ENCODE data around the gene FBXO36. TPM values are rescaled to one million over a fixed set of nuclear protein-coding genes. Genes with fewer than 3 reads are reported as not detected.
A peak's percentile ranks its signal among the peaks of the same experiment; 100 is the strongest.

FBXO36 gene
- total and polyA plus RNA-seq, 2 of the 13 experiments (the other 11 are each of a cell fraction or from before 2014, with no cell fraction given), result 2.8 TPM

DNA sequence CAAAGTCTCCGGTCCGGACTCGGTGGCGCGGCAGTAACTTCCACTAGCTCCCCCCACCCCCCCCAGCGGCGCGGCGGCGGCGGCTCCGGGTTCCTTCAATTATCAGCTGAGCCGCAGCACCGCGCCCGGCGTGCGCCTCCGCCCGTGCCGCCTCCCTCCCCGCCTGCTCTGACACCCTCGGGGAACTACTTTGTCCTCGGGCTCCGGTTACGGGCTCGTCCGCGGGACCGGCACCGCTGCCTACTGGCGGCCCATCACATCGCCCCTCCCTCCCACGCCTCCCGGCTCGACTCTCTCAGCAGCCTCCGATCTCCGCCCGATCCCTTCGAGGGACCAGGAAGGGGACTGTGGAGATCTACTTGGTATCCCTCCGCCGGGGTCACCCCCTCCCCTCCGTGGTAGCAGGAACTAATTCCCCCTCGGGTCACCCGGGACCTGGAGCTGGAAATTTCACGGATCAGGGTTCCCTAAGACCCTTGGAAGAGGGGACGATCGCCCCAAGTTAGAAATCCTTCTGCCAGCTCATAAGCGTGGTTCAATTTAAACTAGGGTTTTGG, 333 bp upstream of the FBXO36 start, which contains the start of gene TRIP12 (continued):
- TF ChIP-seq, protein P1, sequence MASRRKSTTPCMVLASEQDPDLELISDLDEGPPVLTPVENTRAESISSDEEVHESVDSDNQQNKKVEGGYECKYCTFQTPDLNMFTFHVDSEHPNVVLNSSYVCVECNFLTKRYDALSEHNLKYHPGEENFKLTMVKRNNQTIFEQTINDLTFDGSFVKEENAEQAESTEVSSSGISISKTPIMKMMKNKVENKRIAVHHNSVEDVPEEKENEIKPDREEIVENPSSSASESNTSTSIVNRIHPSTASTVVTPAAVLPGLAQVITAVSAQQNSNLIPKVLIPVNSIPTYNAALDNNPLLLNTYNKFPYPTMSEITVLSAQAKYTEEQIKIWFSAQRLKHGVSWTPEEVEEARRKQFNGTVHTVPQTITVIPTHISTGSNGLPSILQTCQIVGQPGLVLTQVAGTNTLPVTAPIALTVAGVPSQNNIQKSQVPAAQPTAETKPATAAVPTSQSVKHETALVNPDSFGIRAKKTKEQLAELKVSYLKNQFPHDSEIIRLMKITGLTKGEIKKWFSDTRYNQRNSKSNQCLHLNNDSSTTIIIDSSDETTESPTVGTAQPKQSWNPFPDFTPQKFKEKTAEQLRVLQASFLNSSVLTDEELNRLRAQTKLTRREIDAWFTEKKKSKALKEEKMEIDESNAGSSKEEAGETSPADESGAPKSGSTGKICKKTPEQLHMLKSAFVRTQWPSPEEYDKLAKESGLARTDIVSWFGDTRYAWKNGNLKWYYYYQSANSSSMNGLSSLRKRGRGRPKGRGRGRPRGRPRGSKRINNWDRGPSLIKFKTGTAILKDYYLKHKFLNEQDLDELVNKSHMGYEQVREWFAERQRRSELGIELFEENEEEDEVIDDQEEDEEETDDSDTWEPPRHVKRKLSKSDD (CRISPR knock-in tag; IDR thresholded peaks at IDR 0.05; ENCODE audit: low read depth), result no peak
- TF ChIP-seq RXRB (CRISPR knock-in tag; IDR thresholded peaks at IDR 0.05; ENCODE audit: borderline replicate concordance) (peak; percentile 34; the same call in 1 of the 2 replicates), STAT5B (CRISPR knock-in tag; IDR thresholded peaks at IDR 0.05) (peak; percentile 90; the same call in 1 of the 2 replicates), HNF4G (IDR thresholded peaks at IDR 0.05; ENCODE audit: borderline replicate concordance, low read depth, low read length) (peak; percentile 47; the same call in 1 of the 2 replicates), HNF4G (CRISPR knock-in tag; IDR thresholded peaks at IDR 0.05; ENCODE audit: borderline replicate concordance, low read depth) (no peak), SOX13 (IDR thresholded peaks at IDR 0.05) (no peak), SOX13 (CRISPR knock-in tag; conservative IDR thresholded peaks at IDR 0.05 in 1 of 2, IDR thresholded peaks at IDR 0.05 in 1 of 2) (peak in 1 of 2 experiments; percentile 54; a peak in 2 of 4 replicates), ZNF710 (CRISPR knock-in tag; IDR thresholded peaks at IDR 0.05; ENCODE audit: borderline replicate concordance) (0 out of 2 replicates have a peak, but pooled peaks have one; percentile 27), RFX3 (CRISPR knock-in tag; IDR thresholded peaks at IDR 0.05) (no peak), ZNF605 (CRISPR knock-in tag; IDR thresholded peaks at IDR 0.05) (peak; percentile 58), ZNF558 (CRISPR knock-in tag; IDR thresholded peaks at IDR 0.05; ENCODE audit: borderline replicate concordance) (peak; percentile 88; the same call in 1 of the 2 replicates), ZBTB3 (CRISPR knock-in tag; IDR thresholded peaks at IDR 0.05; ENCODE audit: borderline replicate concordance, low read depth) (no peak), SAFB2 (CRISPR knock-in tag; IDR thresholded peaks at IDR 0.05; ENCODE audit: borderline replicate concordance, low read depth) (no peak; the same call in 1 of the 2 replicates), CHD2 (IDR thresholded peaks at IDR 0.05; ENCODE audit: low read depth, low read length) (peak; percentile 84), ESRRA (CRISPR knock-in tag; IDR thresholded peaks at IDR 0.05; ENCODE audit: low read depth) (peak; percentile 56; the same call in 1 of the 2 replicates)
- TF ChIP-seq, protein P2, sequence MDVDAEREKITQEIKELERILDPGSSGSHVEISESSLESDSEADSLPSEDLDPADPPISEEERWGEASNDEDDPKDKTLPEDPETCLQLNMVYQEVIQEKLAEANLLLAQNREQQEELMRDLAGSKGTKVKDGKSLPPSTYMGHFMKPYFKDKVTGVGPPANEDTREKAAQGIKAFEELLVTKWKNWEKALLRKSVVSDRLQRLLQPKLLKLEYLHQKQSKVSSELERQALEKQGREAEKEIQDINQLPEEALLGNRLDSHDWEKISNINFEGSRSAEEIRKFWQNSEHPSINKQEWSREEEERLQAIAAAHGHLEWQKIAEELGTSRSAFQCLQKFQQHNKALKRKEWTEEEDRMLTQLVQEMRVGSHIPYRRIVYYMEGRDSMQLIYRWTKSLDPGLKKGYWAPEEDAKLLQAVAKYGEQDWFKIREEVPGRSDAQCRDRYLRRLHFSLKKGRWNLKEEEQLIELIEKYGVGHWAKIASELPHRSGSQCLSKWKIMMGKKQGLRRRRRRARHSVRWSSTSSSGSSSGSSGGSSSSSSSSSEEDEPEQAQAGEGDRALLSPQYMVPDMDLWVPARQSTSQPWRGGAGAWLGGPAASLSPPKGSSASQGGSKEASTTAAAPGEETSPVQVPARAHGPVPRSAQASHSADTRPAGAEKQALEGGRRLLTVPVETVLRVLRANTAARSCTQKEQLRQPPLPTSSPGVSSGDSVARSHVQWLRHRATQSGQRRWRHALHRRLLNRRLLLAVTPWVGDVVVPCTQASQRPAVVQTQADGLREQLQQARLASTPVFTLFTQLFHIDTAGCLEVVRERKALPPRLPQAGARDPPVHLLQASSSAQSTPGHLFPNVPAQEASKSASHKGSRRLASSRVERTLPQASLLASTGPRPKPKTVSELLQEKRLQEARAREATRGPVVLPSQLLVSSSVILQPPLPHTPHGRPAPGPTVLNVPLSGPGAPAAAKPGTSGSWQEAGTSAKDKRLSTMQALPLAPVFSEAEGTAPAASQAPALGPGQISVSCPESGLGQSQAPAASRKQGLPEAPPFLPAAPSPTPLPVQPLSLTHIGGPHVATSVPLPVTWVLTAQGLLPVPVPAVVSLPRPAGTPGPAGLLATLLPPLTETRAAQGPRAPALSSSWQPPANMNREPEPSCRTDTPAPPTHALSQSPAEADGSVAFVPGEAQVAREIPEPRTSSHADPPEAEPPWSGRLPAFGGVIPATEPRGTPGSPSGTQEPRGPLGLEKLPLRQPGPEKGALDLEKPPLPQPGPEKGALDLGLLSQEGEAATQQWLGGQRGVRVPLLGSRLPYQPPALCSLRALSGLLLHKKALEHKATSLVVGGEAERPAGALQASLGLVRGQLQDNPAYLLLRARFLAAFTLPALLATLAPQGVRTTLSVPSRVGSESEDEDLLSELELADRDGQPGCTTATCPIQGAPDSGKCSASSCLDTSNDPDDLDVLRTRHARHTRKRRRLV (CRISPR knock-in tag; IDR thresholded peaks at IDR 0.05), result peak; percentile 80; the same call in 1 of the 2 replicates
- TF ChIP-seq, protein P3, sequence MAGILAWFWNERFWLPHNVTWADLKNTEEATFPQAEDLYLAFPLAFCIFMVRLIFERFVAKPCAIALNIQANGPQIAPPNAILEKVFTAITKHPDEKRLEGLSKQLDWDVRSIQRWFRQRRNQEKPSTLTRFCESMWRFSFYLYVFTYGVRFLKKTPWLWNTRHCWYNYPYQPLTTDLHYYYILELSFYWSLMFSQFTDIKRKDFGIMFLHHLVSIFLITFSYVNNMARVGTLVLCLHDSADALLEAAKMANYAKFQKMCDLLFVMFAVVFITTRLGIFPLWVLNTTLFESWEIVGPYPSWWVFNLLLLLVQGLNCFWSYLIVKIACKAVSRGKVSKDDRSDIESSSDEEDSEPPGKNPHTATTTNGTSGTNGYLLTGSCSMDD (CRISPR knock-in tag; IDR thresholded peaks at IDR 0.05), result no peak

Data from HepG2 (cell line).